SK-N-SH treated with all-trans-retinoic acid at 6 μM for 48 hours (cell line): ENCODE data around the gene HYI.

ENCODE experiments used
- ATAC-seq: fragments of 200-7000 bp; cut with Tn5 transposase; 3 replicates; pipeline ENCODE4 v1.9.1; 2020; ENCODE audit warnings: mild to moderate bottlenecking, moderate library complexity
- ARNTL ChIP-seq: fragments of 450-650 bp; formaldehyde crosslinking; IDR thresholded peaks from 2 replicates; pipeline ENCODE4 v1.5.0; 2020; ENCODE audit warnings: low read depth, mild to moderate bottlenecking, moderate library complexity, borderline replicate concordance
- BACH2 ChIP-seq: fragments of 250-450 bp; sonication (Bioruptor Pico); IDR thresholded peaks from 2 replicates; pipeline ENCODE4 v1.9.0; 2021; ENCODE audit warnings: mild to moderate bottlenecking, borderline replicate concordance
- ESRRG ChIP-seq: fragments of 250-450 bp; sonication (Bioruptor Pico); IDR thresholded peaks from 2 replicates; pipeline ENCODE4 v1.6.1; 2021; ENCODE audit warnings: mild to moderate bottlenecking
- GLIS3 ChIP-seq: fragments of 250-450 bp; sonication (Bioruptor Pico); IDR thresholded peaks from 2 replicates; pipeline ENCODE4 v1.5.0; 2020; ENCODE audit warnings: mild to moderate bottlenecking, moderate library complexity
- ISL1 ChIP-seq: fragments of 250-450 bp; sonication (Bioruptor Pico); IDR thresholded peaks from 2 replicates; pipeline ENCODE4 v2.1.2; 2022; ENCODE audit warnings: mild to moderate bottlenecking, moderate library complexity
- OSR1 ChIP-seq: fragments of 250-450 bp; sonication (Bioruptor Pico); IDR thresholded peaks from 2 replicates; pipeline ENCODE4 v1.8.0; 2022; ENCODE audit warnings: moderate library complexity, mild to moderate bottlenecking, inconsistent platforms
- PATZ1 ChIP-seq: fragments of 250-450 bp; sonication (Bioruptor Pico); IDR thresholded peaks from 2 replicates; pipeline ENCODE4 v1.8.0; 2020; ENCODE audit warnings: mild to moderate bottlenecking, moderate library complexity, borderline replicate concordance
- POU6F1 ChIP-seq: fragments of 250-450 bp; sonication (Bioruptor Pico); IDR thresholded peaks from 2 replicates; pipeline ENCODE4 v1.8.0; 2021; ENCODE audit warnings: low read depth, mild to moderate bottlenecking, moderate library complexity, borderline replicate concordance
- RARB ChIP-seq: fragments of 250-450 bp; sonication (Bioruptor Pico); IDR thresholded peaks from 2 replicates; pipeline ENCODE4 v1.8.0; 2021; ENCODE audit warnings: mild to moderate bottlenecking, moderate library complexity
- SNAI2 ChIP-seq: fragments of 250-450 bp; sonication (Bioruptor Pico); IDR thresholded peaks from 2 replicates; pipeline ENCODE4 v1.5.0; 2020; ENCODE audit warnings: mild to moderate bottlenecking, moderate library complexity
- TCF4 ChIP-seq: fragments of 250-450 bp; sonication (Bioruptor Pico); IDR thresholded peaks from 2 replicates; pipeline ENCODE4 v1.8.0; 2021; ENCODE audit warnings: mild to moderate bottlenecking, moderate library complexity, borderline replicate concordance
- TOX ChIP-seq: fragments of 250-450 bp; sonication (Bioruptor Pico); IDR thresholded peaks from 2 replicates; pipeline ENCODE4 v1.8.0; 2021; ENCODE audit warnings: mild to moderate bottlenecking, moderate library complexity, borderline replicate concordance
- TSHZ2 ChIP-seq: fragments of 250-450 bp; sonication (Bioruptor Pico); IDR thresholded peaks from 2 replicates; pipeline ENCODE4 v1.5.0; 2020; ENCODE audit warnings: mild to moderate bottlenecking, moderate library complexity
- ZC3H10 ChIP-seq: fragments of 250-450 bp; sonication (Bioruptor Pico); IDR thresholded peaks from 2 replicates; pipeline ENCODE4 v1.5.1; 2021; ENCODE audit warnings: mild to moderate bottlenecking, moderate library complexity
- ZFP3 ChIP-seq: fragments of 250-450 bp; sonication (Bioruptor Pico); IDR thresholded peaks from 2 replicates; pipeline ENCODE4 v1.5.0; 2020; ENCODE audit warnings: mild to moderate bottlenecking, moderate library complexity
- ZFP30 ChIP-seq: fragments of 450-650 bp; formaldehyde crosslinking; IDR thresholded peaks from 2 replicates; pipeline ENCODE4 v1.5.0; 2022; ENCODE audit warnings: mild to moderate bottlenecking, moderate library complexity
- ZNF565 ChIP-seq: fragments of 450-650 bp; formaldehyde crosslinking; conservative IDR thresholded peaks from 2 replicates; pipeline ENCODE4 v1.5.0; 2020; ENCODE audit warnings: low read depth, mild to moderate bottlenecking, moderate library complexity
- ZNF70 ChIP-seq: fragments of 450-650 bp; formaldehyde crosslinking; IDR thresholded peaks from 2 replicates; pipeline ENCODE4 v1.5.0; 2020; ENCODE audit warnings: mild to moderate bottlenecking, moderate library complexity
- ZNF8 ChIP-seq: fragments of 450-650 bp; formaldehyde crosslinking; IDR thresholded peaks from 2 replicates; pipeline ENCODE4 v1.5.0; 2020; ENCODE audit warnings: mild to moderate bottlenecking, moderate library complexity

HYI gene

GRCh38 chr1:43455213-43455889 is 1.6 kb upstream of the HYI start:
- ATAC-seq: no peak
- TF ChIP-seq SNAI2 (CRISPR knock-in tag) (no peak), TOX (CRISPR knock-in tag) (no peak), POU6F1 (CRISPR knock-in tag) (no peak), RARB (no peak), ESRRG (no peak), ZFP30 (CRISPR knock-in tag) (no peak), TSHZ2 (no peak)

GRCh38 chr1:43454270-43455011 is 710 bp upstream of the HYI start:
- TF ChIP-seq ARNTL (CRISPR knock-in tag): no peak
- TF ChIP-seq ZNF8 (CRISPR knock-in tag): no peak
- TF ChIP-seq RARB: no peak
- TF ChIP-seq GLIS3 (CRISPR knock-in tag): no peak
- peak; percentile 53 for ATAC-seq

- ATAC-seq: peak; percentile 22
- TF ChIP-seq BACH2 (CRISPR knock-in tag) (no peak), ZNF565 (no peak), TCF4 (no peak), ZNF70 (CRISPR knock-in tag) (no peak), ZC3H10 (CRISPR knock-in tag) (no peak), TSHZ2 (peak; percentile 28; the same call in 1 of the 2 replicates)
These were observed 816 bp downstream of the HYI start for GRCh38 chr1:43452789-43453441.

- no peak for ATAC-seq
- TF ChIP-seq SNAI2 (CRISPR knock-in tag) (no peak), PATZ1 (no peak), BACH2 (CRISPR knock-in tag) (no peak), RARB (no peak), ZFP3 (CRISPR knock-in tag) (no peak), ISL1 (CRISPR knock-in tag) (no peak), OSR1 (CRISPR knock-in tag) (no peak), ZNF565 (no peak), GLIS3 (CRISPR knock-in tag) (no peak), ZNF8 (CRISPR knock-in tag) (no peak), ZNF70 (CRISPR knock-in tag) (no peak), TOX (CRISPR knock-in tag) (no peak), POU6F1 (CRISPR knock-in tag) (no peak)
These were observed 1.8 kb downstream of the HYI start for GRCh38 chr1:43451701-43452532.
